ELF-1 (cell line): ENCODE data around the gene TMTC4.
A peak's percentile ranks its signal among the peaks of the same experiment; 100 is the strongest.

Experiments
- DNase-seq: peaks from one replicate; pipeline ENCODE4 v3.0.0-alpha.2; 2016; ENCODE audit warnings: low read depth, low spot score

TMTC4 gene

GRCh38 chr13:100667894-100668293 lies 6.7 kb downstream of the TMTC4 start:
- DNase-seq = no peak

- no peak for DNase-seq
These were observed 8.5 kb downstream of the TMTC4 start for GRCh38 chr13:100666124-100666523.

GRCh38 chr13:100665403-100665802 lies 9.2 kb downstream of the TMTC4 start:
- no peak for DNase-seq

GRCh38 chr13:100664171-100664900 lies 10.3 kb downstream of the TMTC4 start:
- no peak for DNase-seq

- no peak for DNase-seq
These were observed 12.0 kb downstream of the TMTC4 start for GRCh38 chr13:100662468-100663211.

GRCh38 chr13:100660761-100661160 lies 13.8 kb downstream of the TMTC4 start:
- no peak for DNase-seq

GRCh38 chr13:100659578-100659977 lies 15.0 kb downstream of the TMTC4 start:
- no peak for DNase-seq

- no peak for DNase-seq
These were observed 16.2 kb downstream of the TMTC4 start for GRCh38 chr13:100658363-100658762.

- no peak for DNase-seq
These were observed 16.7 kb downstream of the TMTC4 start for GRCh38 chr13:100657881-100658315.

GRCh38 chr13:100652510-100652909 lies 22.1 kb downstream of the TMTC4 start:
- DNase-seq = no peak

GRCh38 chr13:100650326-100650725 lies 24.3 kb downstream of the TMTC4 start:
- DNase-seq = no peak

GRCh38 chr13:100648354-100648753 lies 26.2 kb downstream of the TMTC4 start:
- no peak for DNase-seq

GRCh38 chr13:100646871-100647270 lies 27.7 kb downstream of the TMTC4 start:
- no peak for DNase-seq

GRCh38 chr13:100646030-100646673 lies 28.4 kb downstream of the TMTC4 start:
- peak; percentile 25 for DNase-seq

GRCh38 chr13:100645382-100645781 lies 29.2 kb downstream of the TMTC4 start:
- DNase-seq = no peak

GRCh38 chr13:100644371-100644770 lies 30.2 kb downstream of the TMTC4 start:
- DNase-seq = no peak

- no peak for DNase-seq
These were observed 36.8 kb downstream of the TMTC4 start for GRCh38 chr13:100637796-100638195.

- no peak for DNase-seq
These were observed 37.2 kb downstream of the TMTC4 start for GRCh38 chr13:100637380-100637779.

GRCh38 chr13:100636441-100636840 lies 38.2 kb downstream of the TMTC4 start:
- peak; percentile 51 for DNase-seq

GRCh38 chr13:100636004-100636403 lies 38.6 kb downstream of the TMTC4 start:
- DNase-seq = no peak

- DNase-seq = no peak
These were observed 39.9 kb downstream of the TMTC4 start for GRCh38 chr13:100634696-100635095.

- DNase-seq = no peak
These were observed 41.1 kb downstream of the TMTC4 start for GRCh38 chr13:100633461-100633860.

GRCh38 chr13:100630555-100630954 lies 44.0 kb downstream of the TMTC4 start:
- DNase-seq = peak; percentile 92
